ENCODE measurements around the gene CPVL. TPM values are rescaled to one million over a fixed set of nuclear protein-coding genes. Genes with fewer than 3 reads are reported as not detected.

Gene CPVL
- polyA plus RNA-seq, 2 of the 4 experiments (the other 2 are of a cell fraction), result 0.05 TPM; not detected in 1

- Histone ChIP-seq H3K4me2 (no peak overlapping the region), H3K27ac (no peak overlapping the region), H3K9me3 (no peaks in the 10 kb centered on the region), H3K4me3 (no peak overlapping the region), H3K4me1 (no peaks in the 10 kb centered on the region)
- ChIA-PET POLR2A (no interaction called here), CTCF (interaction anchor here (0.6 to 1.4 kb wide), 2 partner anchors 123 to 124 kb away, joined by 3 read pairs; no protein-coding TSS in a partner anchor)
- TF ChIP-seq JUNB (IDR thresholded peaks at IDR 0.05) (no peak), GATA3 (IDR thresholded peaks at IDR 0.05; ENCODE audit: borderline replicate concordance) (no peak), JUN (IDR thresholded peaks at IDR 0.05) (no peak), MAZ (IDR thresholded peaks at IDR 0.05; ENCODE audit: borderline replicate concordance, low read depth, low read length) (no peak), HOXA7 (CRISPR knock-in tag; IDR thresholded peaks at IDR 0.05) (no peak), RAD21 (conservative IDR thresholded peaks at IDR 0.05 in 1 of 2, IDR thresholded peaks at IDR 0.05 in 1 of 2) (no peak), ZSCAN20 (CRISPR knock-in tag; IDR thresholded peaks at IDR 0.05) (no peak), CEBPB (IDR thresholded peaks at IDR 0.05) (no peak), ZNF302 (CRISPR knock-in tag; IDR thresholded peaks at IDR 0.05) (no peak), NR3C1 (IDR thresholded peaks at IDR 0.05) (no peak), ZFP36 (IDR thresholded peaks at IDR 0.05; ENCODE audit: borderline replicate concordance, partially characterized antibody) (no peak), HEYL (CRISPR knock-in tag; IDR thresholded peaks at IDR 0.05) (no peak)
- DNase-seq (ENCODE audit: low read depth in 1 of 2, low spot score in 1 of 2) (no peak), FAIRE-seq (no peak), ATAC-seq (no peak)
- WGBS (ENCODE audit: missing lambda C conversion rate), result 8% methylated on average over 4 of the region's 4 CpGs
Measured at GRCh38 chr7:29045258-29046086, 100.9 kb downstream of the CPVL start.

- POLR2A ChIA-PET, result no interaction called here
- CTCF ChIA-PET, result no interaction called here
- no peaks in the 10 kb centered on the region for H3K9me3 ChIP-seq
- no peak overlapping the region for H3K4me2 ChIP-seq
- WGBS (ENCODE audit: missing lambda C conversion rate), result 40% methylated on average over 5 of the region's 5 CpGs
- H3K4me1 ChIP-seq, result no peaks in the 10 kb centered on the region
- TF ChIP-seq FOXS1 (CRISPR knock-in tag; IDR thresholded peaks at IDR 0.05), result no peak
- no peak for TF ChIP-seq EHMT2 (IDR thresholded peaks at IDR 0.05; ENCODE audit: low read depth)
- no peak for TF ChIP-seq SREBF2 (IDR thresholded peaks at IDR 0.05)
- no peak for TF ChIP-seq KDM5A (IDR thresholded peaks at IDR 0.05)
- TF ChIP-seq EHF (CRISPR knock-in tag; IDR thresholded peaks at IDR 0.05), result no peak
- TF ChIP-seq GATA3 (IDR thresholded peaks at IDR 0.05; ENCODE audit: borderline replicate concordance), result no peak
- no peak for TF ChIP-seq ESRRA (IDR thresholded peaks at IDR 0.05; ENCODE audit: borderline replicate concordance, low read length)
- no peak for TF ChIP-seq MAZ (IDR thresholded peaks at IDR 0.05; ENCODE audit: borderline replicate concordance, low read depth, low read length)
- H3K27ac ChIP-seq, result no peak overlapping the region
- H3K4me3 ChIP-seq, result no peak overlapping the region
- DNase-seq (ENCODE audit: low read depth in 1 of 2, low spot score in 1 of 2) (no peak), FAIRE-seq (no peak), ATAC-seq (no peak)
Measured at GRCh38 chr7:29044554-29044953, 101.8 kb downstream of the CPVL start.

- DNase-seq (ENCODE audit: low read depth in 1 of 2, low spot score in 1 of 2) (no peak), ATAC-seq (no peak), FAIRE-seq (no peak)
- WGBS (ENCODE audit: missing lambda C conversion rate), result 18% methylated on average over 5 of the region's 5 CpGs
- Histone ChIP-seq H3K4me1 (no peaks in the 10 kb centered on the region), H3K4me2 (no peak overlapping the region), H3K4me3 (no peak overlapping the region), H3K27ac (no peak overlapping the region), H3K9me3 (no peaks in the 10 kb centered on the region)
- TF ChIP-seq TP53 (CRISPR knock-in tag; IDR thresholded peaks at IDR 0.05) (no peak), FOXS1 (CRISPR knock-in tag; IDR thresholded peaks at IDR 0.05) (no peak), PBX3 (IDR thresholded peaks at IDR 0.05) (no peak), HMGXB4 (CRISPR knock-in tag; IDR thresholded peaks at IDR 0.05; ENCODE audit: borderline replicate concordance) (no peak), HES2 (IDR thresholded peaks at IDR 0.05) (no peak), ESRRA (IDR thresholded peaks at IDR 0.05; ENCODE audit: borderline replicate concordance, low read length) (no peak), JUN (IDR thresholded peaks at IDR 0.05) (no peak), NR3C1 (IDR thresholded peaks at IDR 0.05) (no peak), EHMT2 (IDR thresholded peaks at IDR 0.05; ENCODE audit: low read depth) (no peak), HDAC2 (IDR thresholded peaks at IDR 0.05) (no peak), BHLHE40 (IDR thresholded peaks at IDR 0.05; ENCODE audit: low read depth, low read length) (no peak), POLR2AphosphoS2 (conservative IDR thresholded peaks at IDR 0.05; ENCODE audit: low read length) (no peak), CBX2 (IDR thresholded peaks at IDR 0.05; ENCODE audit: borderline replicate concordance, low read depth) (no peak), ZFP36 (IDR thresholded peaks at IDR 0.05; ENCODE audit: borderline replicate concordance, partially characterized antibody) (no peak), MYC (IDR thresholded peaks at IDR 0.05; ENCODE audit: borderline replicate concordance, low read length) (no peak), ZC3H11A (IDR thresholded peaks at IDR 0.05) (no peak), BCL3 (IDR thresholded peaks at IDR 0.05) (no peak), ZNF302 (CRISPR knock-in tag; IDR thresholded peaks at IDR 0.05) (no peak), JUNB (IDR thresholded peaks at IDR 0.05) (no peak), HOXB13 (CRISPR knock-in tag; IDR thresholded peaks at IDR 0.05; ENCODE audit: low read depth) (no peak)
- ChIA-PET CTCF (no interaction called here), POLR2A (no interaction called here)
Measured at GRCh38 chr7:29043576-29043975, 102.8 kb downstream of the CPVL start.

Measured in A549 (cell line).